ENCODE data around the gene VRK1.

GRCh38 chr14:96754162-96754844 lies 42.9 kb upstream of the VRK1 start:
- TF ChIP-seq CTCF (IDR thresholded peaks at IDR 0.05 in 4 of 5, conservative IDR thresholded peaks at IDR 0.05 in 1 of 5), result no peak
- no peak for TF ChIP-seq POLR2A (IDR thresholded peaks at IDR 0.05)
